Uterus (tissue), 4 donors: ENCODE results near the gene SNAI1. TPM values are rescaled to one million over a fixed set of nuclear protein-coding genes. Genes with fewer than 3 reads are reported as not detected.
A peak's percentile ranks its signal among the peaks of the same experiment; 100 is the strongest.

Experiments used
- DNase-seq, 2 donors: peaks; one replicate each; pipeline ENCODE4 v3.0.0-alpha.2; 2019 to 2020
- H3K27ac ChIP-seq, 2 donors: fragments of 200-600 bp; sonication (generic); 1 replicate in 1 of 2; 2 replicates in 1 of 2; pipeline ENCODE4 v1.5.1; 2016 to 2018
- H3K27me3 ChIP-seq, 2 donors: fragments of 200-600 bp; sonication (generic); one replicate each; pipeline ENCODE4 v1.5.1; 2018 to 2019; ENCODE audit warnings: control low read depth in 1 of 2
- H3K36me3 ChIP-seq, 2 donors: fragments of 200-600 bp; sonication (generic); one replicate each; pipeline ENCODE4 v1.5.1; 2019; ENCODE audit warnings: control low read depth in 1 of 2
- H3K4me1 ChIP-seq, 2 donors: fragments of 200-600 bp; sonication (generic); one replicate each; pipeline ENCODE4 v1.5.1; 2018 to 2019; ENCODE audit warnings: control low read depth in 1 of 2
- H3K4me3 ChIP-seq, 2 donors: fragments of 200-600 bp; sonication (generic); 1 replicate in 1 of 2; 2 replicates in 1 of 2; pipeline ENCODE4 v1.5.1; 2018 to 2019; ENCODE audit warnings: mild to moderate bottlenecking in 1 of 2
- H3K9me3 ChIP-seq, 2 donors: fragments of 200-600 bp; sonication (generic); one replicate each; pipeline ENCODE4 v1.5.1; 2019; ENCODE audit warnings: control low read depth in 1 of 2
- CTCF ChIP-seq, 4 experiments: fragments of 200-600 bp in 2 of 4; fragments of 450-650 bp in 2 of 4; sonication (generic) in 2 of 4; IDR thresholded peaks; one replicate each; pipeline ENCODE4 v1.5.1; 2016 to 2019; ENCODE audit warnings: antibody characterized with exemption in 4 of 4, mild to moderate bottlenecking in 2 of 4, moderate library complexity in 1 of 4
- POLR2A ChIP-seq, 2 donors: fragments of 450-650 bp; IDR thresholded peaks; one replicate each; pipeline ENCODE4 v1.6.1; 2016; ENCODE audit warnings: antibody characterized with exemption in 2 of 2, mild to moderate bottlenecking in 1 of 2, moderate library complexity in 1 of 2
- intact Hi-C: fragments of 100-400 bp; cut with DNase I; formaldehyde crosslinking; loops from one replicate; pipeline ENCODE4 v1.15.1; 2023; ENCODE audit warnings: low total_unique reads
- total RNA-seq, 4 donors: library from RNA; depleted of rRNA in 3 of 4; stranded (reverse); fragments of >200 nt in 3 of 4; gene quantifications; one replicate each; pipeline versions ENCODE4 v1.1.0 to v1.2.4, GENCODE V29; 2014 to 2023
- donor health status: DM: yes; HTN: yes; CAD: no.

SNAI1 gene
- total RNA-seq, 4 donors from 2014 or later, result 1.0 to 15.4 (median 4.5) TPM

GRCh38 chr20:49984426-49985153, 1.8 kb downstream of the SNAI1 start:
- intact Hi-C loops, result loop anchor here (5.0 to 10.0 kb wide), 2 partner anchors 88 to 190 kb away; no protein-coding TSS in a partner anchor
- H3K27ac ChIP-seq, result peak overlapping the region; percentile 6 to 74
- peak overlapping the region in 1 of 2 donors; percentile 7 for H3K4me3 ChIP-seq
- no peak for DNase-seq
- H3K27me3 ChIP-seq, result no peaks in the 10 kb centered on the region
- TF ChIP-seq POLR2A (IDR thresholded peaks at IDR 0.05) (no peak), CTCF (IDR thresholded peaks at IDR 0.05) (no peak)
- H3K4me1 ChIP-seq, result peaks cover 0 to 20% of the 10 kb centered on the region in 2 donors
- no peaks in the 10 kb centered on the region for H3K36me3 ChIP-seq
- no peaks in the 10 kb centered on the region for H3K9me3 ChIP-seq

- H3K4me1 ChIP-seq, result peaks cover 0 to 20% of the 10 kb centered on the region in 2 donors
- no peak overlapping the region for H3K4me3 ChIP-seq
- no peaks in the 10 kb centered on the region for H3K27me3 ChIP-seq
- intact Hi-C loops, result loop anchor here (10.0 kb wide), 1 partner anchor 190 kb away; no protein-coding TSS in a partner anchor
- TF ChIP-seq POLR2A (IDR thresholded peaks at IDR 0.05) (no peak), CTCF (IDR thresholded peaks at IDR 0.05) (no peak)
- no peak for DNase-seq
- no peak overlapping the region for H3K27ac ChIP-seq
- no peaks in the 10 kb centered on the region for H3K36me3 ChIP-seq
- H3K9me3 ChIP-seq, result no peaks in the 10 kb centered on the region
Observed at GRCh38 chr20:49985157-49985556, 2.4 kb downstream of the SNAI1 start.

GRCh38 chr20:49985617-49986016, 2.8 kb downstream of the SNAI1 start:
- Histone ChIP-seq H3K27ac (no peak overlapping the region), H3K4me1 (peaks cover 0 to 20% of the 10 kb centered on the region in 2 donors), H3K36me3 (no peaks in the 10 kb centered on the region), H3K4me3 (no peak overlapping the region), H3K27me3 (no peaks in the 10 kb centered on the region), H3K9me3 (no peaks in the 10 kb centered on the region)
- intact Hi-C loops, result loop anchor here (10.0 kb wide), 1 partner anchor 189 kb away; no protein-coding TSS in a partner anchor
- no peak for TF ChIP-seq CTCF (IDR thresholded peaks at IDR 0.05)
- no peak for TF ChIP-seq POLR2A (IDR thresholded peaks at IDR 0.05)
- no peak for DNase-seq

GRCh38 chr20:49986049-49986448, 3.3 kb downstream of the SNAI1 start:
- Histone ChIP-seq H3K4me1 (peaks cover 0 to 20% of the 10 kb centered on the region in 2 donors), H3K4me3 (no peak overlapping the region), H3K27me3 (no peaks in the 10 kb centered on the region), H3K27ac (no peak overlapping the region), H3K36me3 (no peaks in the 10 kb centered on the region), H3K9me3 (no peaks in the 10 kb centered on the region)
- no peak for DNase-seq
- TF ChIP-seq CTCF (IDR thresholded peaks at IDR 0.05) (no peak), POLR2A (IDR thresholded peaks at IDR 0.05) (no peak)
- intact Hi-C loops, result loop anchor here (10.0 kb wide), 1 partner anchor 189 kb away; no protein-coding TSS in a partner anchor
